Astrocyte (in vitro differentiated cells and primary cell): Measurements from ENCODE around the gene PGGHG. TPM values are rescaled to one million over a fixed set of nuclear protein-coding genes. Genes with fewer than 3 reads are reported as not detected.

Experiments
- DNase-seq: peaks from one replicate; pipeline ENCODE4 v3.0.0-alpha.2; 2010; ENCODE audit warnings: low read depth
- FAIRE-seq: peaks from 2 replicates; lab custom pipeline; 2011; peaks lifted over from hg19 to GRCh38; lab: Jason Lieb, UNC
- H2AFZ ChIP-seq: 2 replicates; pipeline ENCODE4 v1.6.0; 2012; ENCODE audit warnings: low read depth, low read length, inconsistent platforms
- H3K27ac ChIP-seq: 2 replicates; pipeline ENCODE4 v1.5.1; 2011; ENCODE audit warnings: low read depth, low read length, inconsistent platforms
- H3K27me3 ChIP-seq: 2 replicates; pipeline ENCODE4 v1.6.0; 2011; ENCODE audit warnings: low read length, inconsistent platforms; ENCODE audit not compliant: insufficient read depth
- H3K36me3 ChIP-seq: 2 replicates; pipeline ENCODE4 v1.5.1; 2011; ENCODE audit warnings: low read length, inconsistent platforms; ENCODE audit not compliant: insufficient read depth
- H3K4me1 ChIP-seq: 2 replicates; pipeline ENCODE4 v1.5.1; 2011; ENCODE audit warnings: low read length, inconsistent platforms; ENCODE audit not compliant: insufficient read depth
- H3K4me2 ChIP-seq: 2 replicates; pipeline ENCODE4 v1.6.0; 2012; ENCODE audit warnings: low read length, inconsistent platforms
- H3K4me3 ChIP-seq: 2 replicates; pipeline ENCODE4 v1.5.1; 2011; ENCODE audit warnings: low read depth, mild to moderate bottlenecking, low read length, inconsistent platforms; ENCODE audit not compliant: insufficient read depth
- H3K79me2 ChIP-seq: 2 replicates; pipeline ENCODE4 v1.6.0; 2012; ENCODE audit warnings: mild to moderate bottlenecking, low read length, inconsistent platforms; ENCODE audit not compliant: insufficient read depth
- H3K9ac ChIP-seq: 2 replicates; pipeline ENCODE4 v1.6.0; 2012; ENCODE audit warnings: mild to moderate bottlenecking, low read length, inconsistent platforms
- H3K9me3 ChIP-seq: 2 replicates; pipeline ENCODE4 v1.5.1; 2012; ENCODE audit warnings: low read depth, mild to moderate bottlenecking, low read length, inconsistent platforms; ENCODE audit not compliant: insufficient read depth
- H4K20me1 ChIP-seq: 2 replicates; pipeline ENCODE4 v1.6.0; 2012; ENCODE audit warnings: low read length, inconsistent platforms; ENCODE audit not compliant: insufficient read depth
- H3K27ac Mint-ChIP-seq: one replicate; pipeline ENCODE4 v1.8.0; 2021; ENCODE audit warnings: mild to moderate bottlenecking, mixed read lengths; ENCODE audit not compliant: unreplicated experiment
- H3K27me3 Mint-ChIP-seq: one replicate; pipeline ENCODE4 v1.8.0; 2021; ENCODE audit warnings: low read depth, mixed read lengths; ENCODE audit not compliant: unreplicated experiment
- H3K36me3 Mint-ChIP-seq: one replicate; pipeline ENCODE4 v1.8.0; 2021; ENCODE audit warnings: low read depth, mixed read lengths; ENCODE audit not compliant: unreplicated experiment
- H3K4me1 Mint-ChIP-seq: one replicate; pipeline ENCODE4 v1.8.0; 2021; ENCODE audit warnings: low read depth, mixed read lengths; ENCODE audit not compliant: unreplicated experiment
- H3K4me3 Mint-ChIP-seq: one replicate; pipeline ENCODE4 v1.8.0; 2021; ENCODE audit warnings: mild to moderate bottlenecking, moderate library complexity, mixed read lengths; ENCODE audit not compliant: unreplicated experiment
- H3K9me3 Mint-ChIP-seq: one replicate; pipeline ENCODE4 v1.8.0; 2021; ENCODE audit warnings: mild to moderate bottlenecking, mixed read lengths; ENCODE audit not compliant: unreplicated experiment
- EZH2 ChIP-seq: IDR thresholded peaks from 2 replicates; pipeline ENCODE4 v1.6.1; 2012; ENCODE audit warnings: mild to moderate bottlenecking, low read length, inconsistent platforms; ENCODE audit not compliant: insufficient read depth
- total RNA-seq: library from RNA; stranded (reverse); gene quantifications from 2 replicates; pipeline ENCODE4 v1.2.1, GENCODE V29; 2021
- TF ChIP-seq, protein P1 (sequence below): IDR thresholded peaks from 2 replicates; pipeline ENCODE4 v1.5.1; 2011; ENCODE audit warnings: low read depth, mild to moderate bottlenecking, inconsistent platforms, low read length, moderate library complexity; ENCODE audit not compliant: insufficient read depth

PGGHG gene
- total RNA-seq, 1 donor from 2014 or later, result 25.1 TPM

DNA sequence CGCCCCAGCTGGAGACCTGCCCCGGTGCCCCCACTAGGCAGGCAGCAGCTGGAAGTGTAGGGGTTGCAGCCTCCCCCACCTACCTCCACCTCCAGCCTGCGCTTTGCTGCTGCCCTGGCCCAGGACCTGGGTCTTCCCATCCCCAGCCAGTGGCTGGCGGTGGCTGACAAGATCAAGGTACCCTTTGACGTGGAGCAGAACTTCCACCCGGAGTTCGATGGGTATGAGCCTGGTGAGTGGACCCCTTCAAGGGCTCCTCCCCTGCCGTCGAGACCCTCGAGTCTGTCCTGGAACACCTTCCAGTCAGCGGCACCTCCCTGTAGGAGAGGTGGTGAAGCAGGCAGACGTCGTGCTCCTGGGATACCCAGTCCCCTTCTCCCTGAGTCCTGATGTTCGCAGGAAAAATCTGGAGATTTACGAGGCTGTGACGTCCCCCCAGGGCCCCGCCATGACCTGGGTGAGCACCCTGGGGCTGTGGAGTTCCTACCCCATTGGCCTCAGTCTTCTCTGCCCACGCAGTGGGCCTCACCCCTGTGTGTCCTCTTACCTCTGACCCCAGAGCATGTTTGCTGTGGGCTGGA is 4.4 kb downstream of the PGGHG start:
- FAIRE-seq (no peak), DNase-seq (no peak)
- Histone ChIP-seq H2AFZ (no peak overlapping the region), H3K9me3 (no peaks in the 10 kb centered on the region), H3K27me3 (peaks cover 1% of the 10 kb centered on the region), H3K4me3 (no peak overlapping the region), H3K4me2 (no peak overlapping the region), H3K4me1 (peaks cover 2% of the 10 kb centered on the region), H3K9ac (no peak overlapping the region), H3K27ac (no peak overlapping the region), H3K36me3 (no peaks in the 10 kb centered on the region), H4K20me1 (no peaks in the 10 kb centered on the region), H3K79me2 (no peaks in the 10 kb centered on the region)
- H3K36me3 Mint-ChIP-seq, result peaks cover 4% of the 10 kb centered on the region
- peaks cover 9% of the 10 kb centered on the region for H3K27me3 Mint-ChIP-seq
- no peak overlapping the region for H3K27ac Mint-ChIP-seq
- H3K4me1 Mint-ChIP-seq, result peaks cover 3% of the 10 kb centered on the region
- no peak for TF ChIP-seq EZH2
- TF ChIP-seq, protein P1, sequence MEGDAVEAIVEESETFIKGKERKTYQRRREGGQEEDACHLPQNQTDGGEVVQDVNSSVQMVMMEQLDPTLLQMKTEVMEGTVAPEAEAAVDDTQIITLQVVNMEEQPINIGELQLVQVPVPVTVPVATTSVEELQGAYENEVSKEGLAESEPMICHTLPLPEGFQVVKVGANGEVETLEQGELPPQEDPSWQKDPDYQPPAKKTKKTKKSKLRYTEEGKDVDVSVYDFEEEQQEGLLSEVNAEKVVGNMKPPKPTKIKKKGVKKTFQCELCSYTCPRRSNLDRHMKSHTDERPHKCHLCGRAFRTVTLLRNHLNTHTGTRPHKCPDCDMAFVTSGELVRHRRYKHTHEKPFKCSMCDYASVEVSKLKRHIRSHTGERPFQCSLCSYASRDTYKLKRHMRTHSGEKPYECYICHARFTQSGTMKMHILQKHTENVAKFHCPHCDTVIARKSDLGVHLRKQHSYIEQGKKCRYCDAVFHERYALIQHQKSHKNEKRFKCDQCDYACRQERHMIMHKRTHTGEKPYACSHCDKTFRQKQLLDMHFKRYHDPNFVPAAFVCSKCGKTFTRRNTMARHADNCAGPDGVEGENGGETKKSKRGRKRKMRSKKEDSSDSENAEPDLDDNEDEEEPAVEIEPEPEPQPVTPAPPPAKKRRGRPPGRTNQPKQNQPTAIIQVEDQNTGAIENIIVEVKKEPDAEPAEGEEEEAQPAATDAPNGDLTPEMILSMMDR, result no peak
- H3K4me3 Mint-ChIP-seq, result no peak overlapping the region
- no peaks in the 10 kb centered on the region for H3K9me3 Mint-ChIP-seq

DNA sequence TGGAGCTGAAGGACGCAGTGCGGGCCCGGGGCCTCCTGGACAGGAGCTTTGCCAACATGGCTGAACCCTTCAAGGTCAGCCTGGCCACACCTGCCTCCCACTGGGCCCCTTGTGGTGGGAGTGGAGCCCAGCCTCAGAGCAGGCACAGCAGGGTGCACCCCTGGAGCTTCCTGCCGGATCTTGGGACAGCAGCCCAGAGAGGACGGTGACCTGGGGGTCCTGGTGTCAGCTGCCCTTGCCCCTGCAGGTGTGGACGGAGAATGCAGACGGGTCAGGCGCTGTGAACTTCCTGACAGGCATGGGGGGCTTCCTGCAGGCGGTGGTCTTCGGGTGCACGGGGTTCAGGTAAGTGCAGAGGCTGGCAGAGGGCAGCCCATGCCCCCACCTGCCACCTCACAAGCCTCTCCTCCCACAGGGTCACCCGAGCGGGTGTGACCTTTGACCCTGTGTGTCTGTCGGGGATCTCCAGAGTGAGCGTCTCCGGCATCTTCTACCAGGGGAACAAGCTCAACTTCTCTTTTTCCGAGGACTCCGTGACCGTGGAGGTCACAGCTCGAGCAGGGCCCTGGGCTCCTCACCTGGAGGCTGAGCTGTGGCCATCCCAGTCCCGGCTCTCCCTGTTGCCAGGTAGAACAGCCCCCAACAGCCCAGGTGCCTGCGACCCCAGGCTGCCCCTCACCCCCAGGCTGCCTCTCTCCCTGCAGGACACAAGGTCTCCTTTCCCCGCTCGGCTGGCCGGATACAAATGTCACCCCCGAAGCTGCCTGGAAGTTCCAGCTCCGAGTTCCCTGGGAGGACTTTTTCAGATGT is 5.1 kb downstream of the PGGHG start:
- FAIRE-seq, result no peak
- no peaks in the 10 kb centered on the region for H3K79me2 ChIP-seq
- H3K27ac ChIP-seq, result no peak overlapping the region
- H3K27me3 ChIP-seq, result no peaks in the 10 kb centered on the region
- no peak for DNase-seq
- TF ChIP-seq, protein P1, result no peak
- no peak for TF ChIP-seq EZH2
- H3K4me3 ChIP-seq, result no peak overlapping the region
- peaks cover 9% of the 10 kb centered on the region for H3K27me3 Mint-ChIP-seq
- no peak overlapping the region for H3K4me3 Mint-ChIP-seq
- H3K4me2 ChIP-seq, result no peak overlapping the region
- no peak overlapping the region for H3K9ac ChIP-seq
- H3K4me1 ChIP-seq, result no peaks in the 10 kb centered on the region
- no peaks in the 10 kb centered on the region for H4K20me1 ChIP-seq
- peaks cover 4% of the 10 kb centered on the region for H3K36me3 Mint-ChIP-seq
- peaks cover 3% of the 10 kb centered on the region for H3K4me1 Mint-ChIP-seq
- no peak overlapping the region for H3K27ac Mint-ChIP-seq
- no peak overlapping the region for H2AFZ ChIP-seq
- H3K36me3 ChIP-seq, result no peaks in the 10 kb centered on the region
- no peaks in the 10 kb centered on the region for H3K9me3 ChIP-seq
- H3K9me3 Mint-ChIP-seq, result no peaks in the 10 kb centered on the region

DNA sequence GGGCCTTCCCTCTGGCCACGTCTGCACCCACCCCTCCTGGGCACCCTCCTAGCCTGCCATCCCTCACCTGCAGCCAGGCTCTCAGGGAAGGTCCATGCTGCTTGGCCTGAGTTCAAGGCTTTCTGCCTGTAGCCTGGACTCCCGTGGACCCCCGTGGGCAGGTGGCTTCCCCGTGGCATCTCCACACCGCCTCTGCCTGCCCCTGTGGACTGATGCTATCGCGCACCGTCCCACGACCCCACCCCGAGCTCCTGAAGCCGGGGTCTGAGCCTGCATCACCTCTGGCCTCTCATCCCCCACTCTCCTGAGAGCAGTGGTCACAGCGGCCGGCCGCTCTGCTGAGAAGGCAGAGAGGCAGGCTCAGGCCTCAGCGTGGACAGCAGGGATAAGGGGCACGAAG is 5.9 kb downstream of the PGGHG start:
- Mint-ChIP-seq H3K9me3 (no peaks in the 10 kb centered on the region), H3K36me3 (peaks cover 4% of the 10 kb centered on the region), H3K4me1 (peaks cover 3% of the 10 kb centered on the region), H3K27ac (no peak overlapping the region), H3K4me3 (no peak overlapping the region), H3K27me3 (peaks cover 9% of the 10 kb centered on the region)
- H3K9me3 ChIP-seq, result no peaks in the 10 kb centered on the region
- TF ChIP-seq EZH2, result no peak
- TF ChIP-seq, protein P1, result no peak
- H3K9ac ChIP-seq, result no peak overlapping the region
- H3K4me2 ChIP-seq, result no peak overlapping the region
- H3K4me1 ChIP-seq, result no peaks in the 10 kb centered on the region
- no peak overlapping the region for H3K4me3 ChIP-seq
- FAIRE-seq (no peak), DNase-seq (no peak)
- no peaks in the 10 kb centered on the region for H4K20me1 ChIP-seq
- no peaks in the 10 kb centered on the region for H3K36me3 ChIP-seq
- no peak overlapping the region for H2AFZ ChIP-seq
- H3K27ac ChIP-seq, result no peak overlapping the region
- H3K27me3 ChIP-seq, result no peaks in the 10 kb centered on the region
- H3K79me2 ChIP-seq, result no peaks in the 10 kb centered on the region
